ENCODE results near the gene SMYD4.

- no peak for TF ChIP-seq CTCF (IDR thresholded peaks at IDR 0.05 in 4 of 5, conservative IDR thresholded peaks at IDR 0.05 in 1 of 5)
- peak; percentile 73 to 85 for TF ChIP-seq POLR2A (IDR thresholded peaks at IDR 0.05)
These were observed 99.1 kb downstream of the SMYD4 start for GRCh38 chr17:1730326-1731193.
